Tibial nerve (tissue), 4 donors: Measurements from ENCODE around the gene CALML3. TPM values are rescaled to one million over a fixed set of nuclear protein-coding genes. Genes with fewer than 3 reads are reported as not detected.

ENCODE experiments used
- DNase-seq, 2 donors: peaks; one replicate each; pipeline ENCODE4 v3.0.0-alpha.2; 2019; ENCODE audit warnings: low spot score in 2 of 2
- H3K27ac ChIP-seq, 4 donors: fragments of 200-600 bp; sonication (generic) in 3 of 4; one replicate each; pipeline ENCODE4 v1.5.1; 2017 to 2019; ENCODE audit warnings: mild to moderate bottlenecking in 1 of 4
- H3K27me3 ChIP-seq, 2 donors: fragments of 200-600 bp; sonication (generic) in 1 of 2; one replicate each; pipeline versions ENCODE4 v1.5.1 to v1.6.0; 2017 to 2019
- H3K36me3 ChIP-seq, 3 donors: fragments of 200-600 bp; sonication (generic); one replicate each; pipeline ENCODE4 v1.5.1; 2018 to 2019
- H3K4me1 ChIP-seq, 4 donors: fragments of 200-600 bp; sonication (generic) in 3 of 4; one replicate each; pipeline ENCODE4 v1.5.1; 2017 to 2019
- H3K4me3 ChIP-seq, 4 donors: fragments of 200-600 bp; sonication (generic) in 3 of 4; one replicate each; pipeline ENCODE4 v1.5.1; 2017 to 2019; ENCODE audit warnings: mild to moderate bottlenecking in 1 of 4, moderate library complexity in 1 of 4
- H3K9me3 ChIP-seq, 4 donors: fragments of 200-600 bp; sonication (generic) in 3 of 4; one replicate each; pipeline ENCODE4 v1.5.1; 2017 to 2019
- EP300 ChIP-seq, 2 donors: sonication (generic); formaldehyde crosslinking; IDR thresholded peaks; one replicate each; pipeline ENCODE4 v1.6.1; 2017; ENCODE audit warnings: antibody characterized with exemption in 2 of 2, mild to moderate bottlenecking in 1 of 2
- POLR2A ChIP-seq, 2 donors: fragments of 450-650 bp; IDR thresholded peaks; one replicate each; pipeline ENCODE4 v1.6.1; 2017; ENCODE audit warnings: antibody characterized with exemption in 2 of 2, mild to moderate bottlenecking in 2 of 2, moderate library complexity in 2 of 2
- WGBS, 2 donors: methylation state at CpG; one replicate each; pipeline ENCODE4 v1.1.5; 2018; 5-methylcytosine and 5-hydroxymethylcytosine counted together
- total RNA-seq, 4 donors: library from RNA; depleted of rRNA; stranded (reverse); fragments of >200 nt; gene quantifications; one replicate each; pipeline ENCODE4 v1.1.0, GENCODE V29; 2016
- TF ChIP-seq, protein P1 (sequence below), 5 experiments: fragments of 200-600 bp in 3 of 5; fragments of 450-650 bp in 2 of 5; sonication (generic) in 3 of 5; IDR thresholded peaks; one replicate each; pipeline ENCODE4 v1.5.1; 2016 to 2019; ENCODE audit warnings: antibody characterized with exemption in 5 of 5, mild to moderate bottlenecking in 3 of 5, moderate library complexity in 2 of 5

Gene CALML3
- total RNA-seq, 4 donors from 2014 or later: not detected

DNA sequence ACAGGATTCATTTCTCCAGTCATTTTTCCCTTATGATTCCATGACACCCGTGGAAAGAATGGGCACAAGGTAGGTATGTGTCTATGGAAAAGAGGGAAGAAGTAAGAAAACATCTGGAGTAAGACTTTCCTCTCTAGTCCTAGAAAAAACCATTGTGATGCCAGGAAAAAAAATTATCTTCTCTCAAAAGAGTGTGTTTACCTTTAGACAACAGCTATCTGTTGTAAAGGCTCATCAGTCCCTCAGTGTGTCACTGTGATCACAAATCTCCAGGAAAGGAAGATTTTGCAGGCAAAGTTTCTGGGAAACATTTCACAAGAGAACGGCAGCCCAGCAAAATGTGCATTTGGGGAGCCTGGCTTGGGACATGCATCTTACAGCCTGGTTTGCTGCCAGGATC is 44.8 kb downstream of the CALML3 start:
- H3K4me1 ChIP-seq: no peaks in the 10 kb centered on the region
- 71 to 73% methylated on average over 2 of the region's 2 CpGs for WGBS, 2 donors
- no peak overlapping the region for H3K4me3 ChIP-seq
- no peaks in the 10 kb centered on the region for H3K36me3 ChIP-seq
- no peak overlapping the region for H3K27ac ChIP-seq
- no peaks in the 10 kb centered on the region for H3K27me3 ChIP-seq
- no peaks in the 10 kb centered on the region for H3K9me3 ChIP-seq
- DNase-seq: no peak
- TF ChIP-seq, protein P1, sequence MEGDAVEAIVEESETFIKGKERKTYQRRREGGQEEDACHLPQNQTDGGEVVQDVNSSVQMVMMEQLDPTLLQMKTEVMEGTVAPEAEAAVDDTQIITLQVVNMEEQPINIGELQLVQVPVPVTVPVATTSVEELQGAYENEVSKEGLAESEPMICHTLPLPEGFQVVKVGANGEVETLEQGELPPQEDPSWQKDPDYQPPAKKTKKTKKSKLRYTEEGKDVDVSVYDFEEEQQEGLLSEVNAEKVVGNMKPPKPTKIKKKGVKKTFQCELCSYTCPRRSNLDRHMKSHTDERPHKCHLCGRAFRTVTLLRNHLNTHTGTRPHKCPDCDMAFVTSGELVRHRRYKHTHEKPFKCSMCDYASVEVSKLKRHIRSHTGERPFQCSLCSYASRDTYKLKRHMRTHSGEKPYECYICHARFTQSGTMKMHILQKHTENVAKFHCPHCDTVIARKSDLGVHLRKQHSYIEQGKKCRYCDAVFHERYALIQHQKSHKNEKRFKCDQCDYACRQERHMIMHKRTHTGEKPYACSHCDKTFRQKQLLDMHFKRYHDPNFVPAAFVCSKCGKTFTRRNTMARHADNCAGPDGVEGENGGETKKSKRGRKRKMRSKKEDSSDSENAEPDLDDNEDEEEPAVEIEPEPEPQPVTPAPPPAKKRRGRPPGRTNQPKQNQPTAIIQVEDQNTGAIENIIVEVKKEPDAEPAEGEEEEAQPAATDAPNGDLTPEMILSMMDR (IDR thresholded peaks at IDR 0.05): no peak
- no peak for TF ChIP-seq POLR2A (IDR thresholded peaks at IDR 0.05)
- no peak for TF ChIP-seq EP300 (IDR thresholded peaks at IDR 0.05)

DNA sequence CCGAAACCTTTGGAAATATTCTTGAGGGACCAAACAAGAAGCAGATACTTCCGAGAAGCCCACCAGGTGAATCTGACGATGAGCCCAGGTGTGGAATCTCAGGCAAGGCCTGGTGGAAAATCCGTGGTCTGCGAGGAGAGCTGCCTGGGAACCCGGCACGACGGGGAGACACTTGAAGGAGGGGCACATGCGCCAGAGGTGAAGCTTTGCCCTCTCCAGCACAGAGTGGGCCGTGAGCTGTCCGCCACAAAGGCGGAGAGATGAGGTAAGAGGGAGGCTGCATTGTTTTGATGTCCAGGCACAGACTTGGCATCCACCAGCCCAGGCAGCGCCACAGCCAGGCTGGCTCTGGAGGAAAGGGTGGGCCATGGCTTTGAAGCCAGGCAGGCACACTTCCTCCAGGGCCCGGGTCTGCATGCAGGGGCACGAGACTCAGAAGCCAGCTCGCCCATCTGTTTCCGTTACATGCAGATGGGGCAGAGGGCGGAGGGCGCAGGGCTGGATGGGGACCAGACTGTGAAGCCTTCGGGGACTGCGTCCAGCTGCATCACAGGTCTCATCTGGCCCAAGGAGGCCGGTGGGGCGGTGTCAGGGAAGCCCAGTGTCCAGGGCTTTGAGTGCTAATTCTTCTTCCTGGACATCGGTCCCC is 45.4 kb downstream of the CALML3 start:
- Histone ChIP-seq H3K4me3 (no peak overlapping the region), H3K36me3 (no peaks in the 10 kb centered on the region), H3K27me3 (no peaks in the 10 kb centered on the region), H3K4me1 (peaks cover 0 to 5% (median 0%) of the 10 kb centered on the region in 4 donors), H3K27ac (no peak overlapping the region), H3K9me3 (no peaks in the 10 kb centered on the region)
- 82 to 87% methylated on average over 18 to 20 of the region's 24 CpGs for WGBS, 2 donors
- DNase-seq: no peak
- TF ChIP-seq EP300 (IDR thresholded peaks at IDR 0.05) (no peak), POLR2A (IDR thresholded peaks at IDR 0.05) (no peak)
- TF ChIP-seq, protein P1 (IDR thresholded peaks at IDR 0.05): no peak

DNA sequence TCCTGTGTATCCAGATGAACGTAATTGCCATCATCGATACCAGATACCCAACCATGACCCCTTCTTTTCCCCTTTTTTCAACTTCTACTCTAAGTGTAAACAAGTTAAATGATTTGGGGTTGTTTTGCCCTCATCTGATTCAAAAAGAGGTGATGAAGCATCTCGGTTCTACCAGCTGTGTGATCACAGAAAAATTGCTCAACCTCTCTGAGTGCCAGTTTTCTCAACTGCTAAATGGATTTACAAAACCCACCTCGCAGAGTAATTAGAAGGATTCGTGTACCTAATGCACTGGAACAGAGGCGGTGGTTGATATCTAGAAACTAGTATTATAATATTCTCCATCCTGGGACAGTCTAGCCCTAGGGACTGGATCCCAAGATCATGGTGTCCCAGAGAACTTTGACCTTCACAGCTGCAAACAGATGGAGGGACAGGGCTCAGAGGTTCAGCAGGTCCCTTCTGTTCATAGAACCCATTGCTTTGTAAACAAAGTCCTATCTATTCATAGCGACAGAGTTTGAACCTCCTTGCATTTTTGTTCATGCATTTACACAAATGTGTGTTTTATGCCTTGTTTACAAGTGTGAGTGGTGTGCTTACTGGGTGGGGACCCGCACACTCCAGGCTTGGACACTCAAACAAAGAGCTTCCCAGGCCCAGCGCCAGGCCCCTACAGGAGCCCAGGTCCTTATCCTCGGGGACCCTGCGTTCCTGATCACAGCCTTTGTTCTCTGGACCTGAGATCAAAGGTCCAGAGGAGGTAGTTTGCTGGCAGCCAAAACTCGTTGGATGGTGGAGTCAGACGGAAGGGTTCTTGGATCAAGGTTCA is 46.4 kb downstream of the CALML3 start:
- WGBS, 2 donors: 81 to 84% methylated on average over 12 to 13 of the region's 13 CpGs
- no peak for DNase-seq
- Histone ChIP-seq H3K4me3 (no peak overlapping the region), H3K36me3 (no peaks in the 10 kb centered on the region), H3K9me3 (no peaks in the 10 kb centered on the region), H3K27me3 (no peaks in the 10 kb centered on the region), H3K27ac (no peak overlapping the region), H3K4me1 (peaks cover 0 to 14% (median 0%) of the 10 kb centered on the region in 4 donors)
- TF ChIP-seq POLR2A (IDR thresholded peaks at IDR 0.05): no peak
- TF ChIP-seq, protein P1 (IDR thresholded peaks at IDR 0.05): no peak

DNA sequence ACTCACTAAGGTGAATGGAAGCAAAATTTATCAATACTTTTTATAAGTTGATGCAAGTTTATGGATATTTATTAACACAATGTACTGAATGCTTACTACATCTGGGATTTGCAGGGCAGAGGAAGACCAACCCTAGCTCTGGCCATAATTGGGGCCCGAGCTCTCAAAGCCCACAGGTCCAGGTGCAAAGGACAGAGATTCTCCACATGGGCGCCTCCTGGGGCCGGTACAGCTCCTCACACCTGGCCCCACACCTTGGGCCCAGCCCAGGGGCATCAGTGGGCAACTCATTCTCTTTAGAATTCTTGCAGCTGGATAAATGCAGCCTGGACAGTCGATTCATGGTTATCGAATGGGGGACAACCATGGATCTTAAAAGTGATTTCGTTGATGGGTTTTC is 47.1 kb downstream of the CALML3 start:
- no peaks in the 10 kb centered on the region for H3K36me3 ChIP-seq
- 95 to 98% methylated on average over 6 of the region's 6 CpGs for WGBS, 2 donors
- no peak overlapping the region for H3K4me3 ChIP-seq
- DNase-seq: no peak
- peaks cover 0 to 14% (median 0%) of the 10 kb centered on the region in 4 donors for H3K4me1 ChIP-seq
- H3K9me3 ChIP-seq: no peaks in the 10 kb centered on the region
- no peaks in the 10 kb centered on the region for H3K27me3 ChIP-seq
- H3K27ac ChIP-seq: no peak overlapping the region
- TF ChIP-seq, protein P1 (IDR thresholded peaks at IDR 0.05): no peak
- TF ChIP-seq POLR2A (IDR thresholded peaks at IDR 0.05): no peak
- TF ChIP-seq EP300 (IDR thresholded peaks at IDR 0.05): no peak

DNA sequence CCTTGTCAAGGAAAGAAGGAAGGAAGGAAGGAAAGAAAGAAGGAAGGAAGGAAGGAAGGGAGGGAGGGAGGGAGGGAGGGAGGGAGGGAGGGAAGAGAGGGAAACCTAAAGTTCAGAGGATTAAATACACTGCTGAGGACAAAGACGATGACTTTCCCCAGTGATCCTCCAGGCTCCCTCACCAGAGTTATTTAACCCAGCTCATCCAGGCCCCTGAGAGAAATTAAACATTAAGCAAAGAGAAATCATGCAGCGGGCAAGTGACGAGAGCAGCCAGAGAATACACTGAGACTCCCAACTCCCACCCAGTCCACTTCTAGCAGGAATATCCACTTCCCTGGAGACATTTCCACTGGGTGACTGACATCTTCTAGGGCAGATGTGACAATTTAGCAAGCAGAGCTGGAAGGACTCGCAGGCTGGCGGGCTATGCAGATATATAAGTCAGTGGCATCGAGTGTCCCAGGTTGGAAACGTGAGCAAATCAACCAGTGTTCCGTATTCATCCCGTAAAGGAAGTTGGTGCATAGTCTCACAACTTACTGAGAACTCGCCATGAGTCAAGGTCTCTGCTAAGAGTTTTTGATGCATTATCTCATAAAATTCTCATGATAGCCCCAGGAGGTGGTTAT is 48.7 kb downstream of the CALML3 start:
- TF ChIP-seq, protein P1 (IDR thresholded peaks at IDR 0.05): no peak
- no peak for TF ChIP-seq POLR2A (IDR thresholded peaks at IDR 0.05)
- TF ChIP-seq EP300 (IDR thresholded peaks at IDR 0.05): no peak
- no peak overlapping the region for H3K27ac ChIP-seq
- no peaks in the 10 kb centered on the region for H3K36me3 ChIP-seq
- no peak for DNase-seq
- H3K27me3 ChIP-seq: no peaks in the 10 kb centered on the region
- H3K9me3 ChIP-seq: no peaks in the 10 kb centered on the region
- WGBS, 2 donors: 88 to 90% methylated on average over 10 of the region's 10 CpGs
- H3K4me3 ChIP-seq: no peak overlapping the region
- peaks cover 0 to 14% (median 0%) of the 10 kb centered on the region in 4 donors for H3K4me1 ChIP-seq
